Hypothalamus (tissue), 51 donors: ENCODE measurements around the gene TCERG1L.
"Not testable (repeated sequence)": the region's sequence is repeated elsewhere in the genome, so short reads cannot be mapped to it uniquely, and the experiment has no call there.

ENCODE experiments used
- DNase-seq, 51 donors: peaks; one replicate each; lab custom pipeline; 2025; lab: John Stamatoyannopoulos, UW

The TCERG1L gene

GRCh38 chr10:131092876-131093275 lies 218.6 kb downstream of the TCERG1L start:
- no peak for DNase-seq

DNA sequence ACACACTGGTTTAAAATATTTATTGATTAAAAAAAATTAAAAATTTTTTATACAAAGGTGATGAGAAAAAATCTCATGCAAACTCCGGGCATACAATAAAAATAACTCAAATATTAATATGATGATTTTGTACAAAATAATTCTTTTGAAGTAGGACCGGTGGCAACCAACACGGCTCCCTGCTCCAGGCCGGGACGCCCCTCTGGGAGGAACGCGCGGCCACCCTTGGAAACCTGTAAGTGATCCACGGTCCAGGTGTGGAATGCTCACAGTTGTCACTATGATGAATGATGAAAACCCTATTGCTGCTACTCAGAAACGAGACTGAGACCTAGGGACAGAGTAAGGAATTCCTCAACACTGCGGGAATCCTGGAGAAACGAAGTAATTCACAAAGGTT lies 219.1 kb downstream of the TCERG1L start:
- DNase-seq = no peak

GRCh38 chr10:131091682-131092081 lies 219.8 kb downstream of the TCERG1L start:
- no peak for DNase-seq

GRCh38 chr10:131090761-131091661 lies 220.5 kb downstream of the TCERG1L start:
- DNase-seq = no peak

- DNase-seq = no peak
Measured at GRCh38 chr10:131089861-131090260, 221.7 kb downstream of the TCERG1L start.

DNA sequence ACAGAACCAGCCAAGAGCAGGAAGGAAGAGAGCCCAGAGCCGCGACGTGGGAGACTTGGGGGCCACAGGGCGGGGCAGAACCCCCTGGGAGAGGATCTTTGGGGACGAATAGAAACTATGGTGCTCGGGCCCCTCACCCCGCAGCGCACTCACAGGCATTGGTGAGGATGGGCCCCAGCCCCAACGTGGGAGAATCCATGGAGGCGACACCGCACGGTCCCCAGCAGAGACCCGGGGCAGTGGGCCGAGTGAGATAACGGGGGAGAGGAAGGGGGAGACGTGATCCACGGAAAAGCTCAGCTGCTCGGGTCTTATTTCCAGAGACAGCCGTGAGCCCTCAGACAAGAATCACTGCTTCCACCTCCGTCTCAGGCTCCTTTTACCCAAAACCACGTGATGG lies 222.4 kb downstream of the TCERG1L start:
- DNase-seq = no peak

DNA sequence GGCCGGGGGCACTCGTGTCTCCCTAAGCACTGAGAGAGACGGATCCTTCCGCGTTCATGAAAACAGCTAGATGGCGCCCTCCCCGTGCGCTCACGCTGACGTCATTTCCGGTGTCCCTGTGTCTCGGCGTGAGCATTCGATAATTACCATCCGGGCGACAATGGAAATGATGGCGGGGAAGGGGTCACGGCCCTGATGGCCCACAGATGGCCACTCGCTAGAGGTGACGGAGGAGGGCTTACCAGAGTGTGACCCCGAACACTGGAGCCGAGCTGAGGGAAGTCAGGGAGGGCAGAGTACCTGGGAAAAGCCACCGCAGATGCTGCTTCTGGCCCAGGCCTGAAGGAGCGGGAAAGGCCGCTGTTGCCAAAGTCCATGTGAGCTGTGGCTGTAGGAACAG lies 222.9 kb downstream of the TCERG1L start:
- DNase-seq = no peak

GRCh38 chr10:131087464-131088215 lies 223.9 kb downstream of the TCERG1L start:
- no peak for DNase-seq

- DNase-seq = no peak
Measured at GRCh38 chr10:131086511-131086910, 225.0 kb downstream of the TCERG1L start.

DNA sequence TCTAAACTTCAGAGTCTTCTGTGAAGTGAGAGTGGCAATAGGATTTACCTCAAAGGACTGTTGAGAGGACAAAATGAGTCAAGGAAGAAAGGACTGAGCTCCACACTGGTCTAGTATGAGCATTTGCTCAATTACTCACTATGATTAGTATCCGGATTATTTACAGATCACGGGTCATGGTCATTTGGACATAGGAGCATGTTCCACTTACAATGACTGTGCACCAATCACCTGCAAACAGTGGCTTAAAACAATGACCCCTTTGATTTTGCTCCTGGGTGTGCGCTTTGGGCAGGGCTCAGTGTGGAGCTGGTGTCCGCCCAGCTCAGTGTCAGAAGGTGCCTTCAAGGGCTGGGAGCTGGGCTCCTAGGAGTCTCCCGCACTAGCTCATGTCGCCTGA lies 225.4 kb downstream of the TCERG1L start:
- no peak for DNase-seq

GRCh38 chr10:131085091-131085860 lies 226.2 kb downstream of the TCERG1L start:
- DNase-seq = no peak

DNA sequence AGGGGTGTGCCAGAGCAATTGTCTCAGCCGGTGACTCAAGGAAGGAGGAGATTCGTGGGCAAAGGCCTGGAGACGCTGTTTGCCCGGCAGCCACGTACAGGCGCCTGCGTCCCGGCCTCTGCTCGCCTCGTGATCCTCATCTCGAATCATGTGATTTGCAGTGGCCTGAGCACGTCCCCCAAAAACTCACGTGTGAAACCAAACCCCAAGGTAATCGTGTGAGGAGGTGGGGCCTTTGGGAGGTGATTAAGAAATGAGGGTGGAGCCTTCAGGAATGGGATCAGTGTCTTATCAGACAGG lies 226.8 kb downstream of the TCERG1L start:
- DNase-seq = no peak

- no peak for DNase-seq
Measured at GRCh38 chr10:131083915-131084790, 227.4 kb downstream of the TCERG1L start.

GRCh38 chr10:131082991-131083481 lies 228.5 kb downstream of the TCERG1L start:
- no peak for DNase-seq

DNA sequence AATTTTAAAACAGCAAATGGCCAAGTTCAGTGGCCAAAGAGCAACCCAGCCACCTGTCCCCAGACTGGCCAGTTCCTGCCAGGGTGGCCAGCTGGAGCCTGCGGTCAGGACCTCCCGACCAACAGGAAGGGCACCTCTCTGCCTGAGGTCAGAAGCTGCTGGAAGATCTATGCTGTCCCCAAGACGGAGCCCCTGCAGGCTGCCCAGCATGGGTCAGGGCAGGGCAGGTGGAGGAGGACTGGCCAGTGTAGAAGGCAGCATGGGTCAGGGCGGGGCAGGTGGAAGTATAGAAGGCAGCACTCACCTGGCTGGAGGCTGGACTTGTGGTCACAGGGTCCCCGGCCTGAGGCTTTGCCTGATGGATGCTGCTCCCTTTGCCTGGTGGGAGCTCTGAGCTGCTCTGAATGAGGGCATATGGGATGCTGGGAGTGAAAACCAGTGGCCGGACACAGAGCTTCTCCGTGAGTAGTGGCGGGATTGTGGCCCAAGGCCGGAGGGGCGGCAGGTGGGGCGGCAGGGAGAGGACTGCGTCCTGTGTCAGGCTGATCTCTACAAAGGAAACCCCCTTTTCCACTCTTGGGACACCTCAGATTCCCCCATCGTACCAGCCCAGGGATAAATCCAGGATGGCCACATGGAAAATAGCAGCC lies 229.2 kb downstream of the TCERG1L start:
- no peak for DNase-seq

DNA sequence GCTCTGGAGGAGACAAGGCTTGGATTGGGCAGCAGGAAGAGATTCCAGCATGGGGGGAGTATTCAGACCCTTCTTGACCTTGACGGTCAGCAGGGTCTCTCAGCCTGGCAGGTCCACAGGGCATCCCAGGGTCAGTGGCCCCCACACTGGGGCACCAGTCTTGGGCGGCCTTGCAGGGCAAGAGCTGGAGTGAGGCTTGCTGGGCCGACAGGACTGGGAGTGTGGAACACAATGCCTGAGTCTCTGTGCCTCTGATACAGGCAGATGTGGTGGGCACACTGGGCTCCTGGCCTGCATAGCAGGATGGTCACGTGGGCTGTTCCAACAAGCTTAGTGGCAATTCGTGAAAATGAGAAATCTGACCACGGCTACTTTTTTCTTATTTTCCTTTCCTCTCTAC lies 229.7 kb downstream of the TCERG1L start:
- no peak for DNase-seq

- DNase-seq = no peak
Measured at GRCh38 chr10:131081376-131081775, 230.1 kb downstream of the TCERG1L start.

DNA sequence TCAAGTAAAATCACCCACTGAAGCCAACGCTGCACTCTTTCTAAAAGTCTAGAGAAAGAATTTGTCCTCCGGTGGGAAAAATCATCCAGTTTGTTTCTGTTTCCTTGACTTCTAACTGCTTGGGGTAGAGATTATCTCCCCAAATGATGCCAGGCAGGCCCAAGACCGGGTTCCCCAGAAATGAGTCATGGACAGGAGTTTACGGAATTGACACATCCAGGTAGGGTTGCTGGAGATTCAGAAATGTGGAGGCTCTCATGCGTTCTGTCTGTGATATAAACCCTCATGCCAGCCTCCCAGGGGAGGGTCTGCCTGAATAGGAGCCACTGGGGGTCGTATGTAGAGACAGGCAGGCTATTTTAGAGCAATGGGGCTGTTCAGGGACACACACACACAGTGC lies 230.9 kb downstream of the TCERG1L start:
- no peak for DNase-seq

DNA sequence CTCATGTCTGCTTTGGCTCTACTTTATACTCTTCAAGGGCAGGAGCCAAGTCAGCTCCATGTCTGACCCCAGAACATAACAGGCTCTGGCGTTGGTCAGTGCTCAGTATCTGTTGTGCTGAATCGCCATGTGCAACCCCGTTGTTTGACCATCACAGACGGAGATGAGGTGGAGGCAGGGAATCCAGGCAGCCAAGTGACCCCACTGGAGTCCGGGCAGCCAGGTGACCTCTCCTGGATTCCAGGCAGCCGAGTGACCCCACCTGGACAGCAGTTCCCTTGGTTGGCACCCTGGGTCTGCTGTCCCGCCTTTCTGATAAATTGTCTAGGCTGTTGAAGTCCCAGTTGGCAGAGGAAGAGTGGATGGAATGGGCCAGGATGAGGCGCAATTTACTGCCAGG lies 232.2 kb downstream of the TCERG1L start:
- no peak for DNase-seq

DNA sequence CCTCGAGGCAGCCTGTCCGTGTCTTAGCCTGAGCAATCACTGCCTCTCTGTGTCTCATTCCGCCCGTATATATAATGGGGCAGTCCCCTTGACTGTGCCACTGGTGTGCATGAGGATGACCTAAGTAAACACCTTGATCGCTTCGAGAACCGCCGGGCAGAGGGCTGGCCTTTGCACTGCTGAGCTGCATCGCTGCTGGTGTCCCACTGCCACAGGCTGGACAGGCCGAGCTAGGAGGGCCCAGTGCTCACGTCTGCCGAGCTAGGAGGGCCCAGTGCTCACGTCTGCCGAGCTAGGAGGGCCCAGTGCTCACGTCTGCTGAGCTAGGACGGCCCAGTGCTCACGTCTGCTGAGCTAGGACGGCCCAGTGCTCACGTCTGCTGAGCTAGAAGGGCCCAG lies 232.6 kb downstream of the TCERG1L start:
- not testable (repeated sequence) for DNase-seq
